Measurements from ENCODE around the gene ERRFI1. TPM values are rescaled to one million over a fixed set of nuclear protein-coding genes. Genes with fewer than 3 reads are reported as not detected.

ERRFI1 gene
- total and polyA plus RNA-seq, 2 of the 8 experiments (the other 6 are each of a cell fraction or from before 2014, with no cell fraction given), result 23.4 to 46.1 TPM

GRCh38 chr1:8011923-8012858 lies 13.9 kb downstream of the ERRFI1 start (continued):
- TF ChIP-seq ATF2 (IDR thresholded peaks at IDR 0.05; ENCODE audit: low read length) (no peak), POU5F1 (IDR thresholded peaks at IDR 0.05; ENCODE audit: low read depth, low read length) (no peak), TBP (IDR thresholded peaks at IDR 0.05; ENCODE audit: low read depth, low read length) (no peak), EGR1 (IDR thresholded peaks at IDR 0.05; ENCODE audit: borderline replicate concordance, low read depth, low read length) (no peak), MAX (IDR thresholded peaks at IDR 0.05) (no peak), FOSL1 (IDR thresholded peaks at IDR 0.05; ENCODE audit: insufficient read depth, low read depth, low read length) (no peak), TEAD4 (IDR thresholded peaks at IDR 0.05; ENCODE audit: low read depth, low read length) (no peak)

Data from H1 (cell line).